Immature natural killer cell (primary cell): Measurements from ENCODE around the gene CDK5. TPM values are rescaled to one million over a fixed set of nuclear protein-coding genes. Genes with fewer than 3 reads are reported as not detected.

Experiments used
- DNase-seq, 3 donors: peaks; one replicate each; pipeline ENCODE4 v3.0.0; 2022; ENCODE audit warnings: mixed read lengths in 1 of 3
- H3K27ac Mint-ChIP-seq, 6 donors: one replicate each; pipeline ENCODE4 v1.8.0; 2020; ENCODE audit warnings: mixed read lengths in 6 of 6, mild to moderate bottlenecking in 5 of 6, inconsistent platforms in 4 of 6, moderate library complexity in 3 of 6
- H3K27me3 Mint-ChIP-seq, 3 donors: one replicate each; pipeline ENCODE4 v1.8.0; 2020 to 2021; ENCODE audit warnings: low read depth in 3 of 3, mild to moderate bottlenecking in 3 of 3, mixed read lengths in 3 of 3, moderate library complexity in 3 of 3, inconsistent platforms in 1 of 3
- H3K36me3 Mint-ChIP-seq, 3 donors: one replicate each; pipeline ENCODE4 v1.8.0; 2020; ENCODE audit warnings: mixed read lengths in 3 of 3, inconsistent platforms in 2 of 3, mild to moderate bottlenecking in 2 of 3
- H3K4me1 Mint-ChIP-seq, 2 donors: one replicate each; pipeline ENCODE4 v1.8.0; 2020; ENCODE audit warnings: inconsistent platforms in 2 of 2, mild to moderate bottlenecking in 2 of 2, mixed read lengths in 2 of 2, moderate library complexity in 1 of 2
- H3K4me3 Mint-ChIP-seq, 5 donors: one replicate each; pipeline ENCODE4 v1.8.0; 2020; ENCODE audit warnings: mild to moderate bottlenecking in 5 of 5, mixed read lengths in 5 of 5, inconsistent platforms in 3 of 5, moderate library complexity in 3 of 5
- H3K9me3 Mint-ChIP-seq, 6 donors: one replicate each; pipeline ENCODE4 v1.8.0; 2020; ENCODE audit warnings: mild to moderate bottlenecking in 6 of 6, mixed read lengths in 6 of 6, inconsistent platforms in 4 of 6, moderate library complexity in 3 of 6
- polyA plus RNA-seq, 3 donors: library from polyadenylated mRNA; unstranded; fragments of 300-500 nt; fragmentation: Illumina TruSeq; gene quantifications; one replicate each; pipeline ENCODE4 v1.2.3, GENCODE V29; 2021

The CDK5 gene
- polyA plus RNA-seq, 3 donors from 2014 or later, result 15.6 to 18.9 (median 17.9) TPM

DNA sequence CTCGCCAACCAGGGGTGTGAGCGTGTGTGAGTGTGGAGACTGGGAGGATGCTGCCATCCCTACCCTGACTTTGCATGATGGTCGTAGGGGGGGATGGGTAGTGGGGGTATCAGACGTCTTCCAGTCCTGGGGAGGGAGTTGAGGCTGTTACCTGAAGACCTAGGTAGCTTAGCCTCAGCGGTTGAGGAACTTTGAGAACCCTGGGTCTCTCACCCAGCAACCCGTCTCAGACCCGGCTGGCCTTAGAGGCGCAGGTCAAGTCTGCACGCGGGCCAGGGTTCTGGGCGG lies 4.4 kb upstream of the CDK5 start:
- no peak for DNase-seq
- no peaks in the 10 kb centered on the region for H3K9me3 Mint-ChIP-seq
- H3K4me1 Mint-ChIP-seq, result peaks cover 32 to 35% of the 10 kb centered on the region in 2 donors
- peaks cover 0 to 4% (median 0%) of the 10 kb centered on the region in 3 donors for H3K36me3 Mint-ChIP-seq
- peak overlapping the region in 1 of 5 donors; percentile 9 for H3K4me3 Mint-ChIP-seq
- H3K27me3 Mint-ChIP-seq, result peaks cover 0 to 6% (median 3%) of the 10 kb centered on the region in 3 donors
- H3K27ac Mint-ChIP-seq, result no peak overlapping the region

DNA sequence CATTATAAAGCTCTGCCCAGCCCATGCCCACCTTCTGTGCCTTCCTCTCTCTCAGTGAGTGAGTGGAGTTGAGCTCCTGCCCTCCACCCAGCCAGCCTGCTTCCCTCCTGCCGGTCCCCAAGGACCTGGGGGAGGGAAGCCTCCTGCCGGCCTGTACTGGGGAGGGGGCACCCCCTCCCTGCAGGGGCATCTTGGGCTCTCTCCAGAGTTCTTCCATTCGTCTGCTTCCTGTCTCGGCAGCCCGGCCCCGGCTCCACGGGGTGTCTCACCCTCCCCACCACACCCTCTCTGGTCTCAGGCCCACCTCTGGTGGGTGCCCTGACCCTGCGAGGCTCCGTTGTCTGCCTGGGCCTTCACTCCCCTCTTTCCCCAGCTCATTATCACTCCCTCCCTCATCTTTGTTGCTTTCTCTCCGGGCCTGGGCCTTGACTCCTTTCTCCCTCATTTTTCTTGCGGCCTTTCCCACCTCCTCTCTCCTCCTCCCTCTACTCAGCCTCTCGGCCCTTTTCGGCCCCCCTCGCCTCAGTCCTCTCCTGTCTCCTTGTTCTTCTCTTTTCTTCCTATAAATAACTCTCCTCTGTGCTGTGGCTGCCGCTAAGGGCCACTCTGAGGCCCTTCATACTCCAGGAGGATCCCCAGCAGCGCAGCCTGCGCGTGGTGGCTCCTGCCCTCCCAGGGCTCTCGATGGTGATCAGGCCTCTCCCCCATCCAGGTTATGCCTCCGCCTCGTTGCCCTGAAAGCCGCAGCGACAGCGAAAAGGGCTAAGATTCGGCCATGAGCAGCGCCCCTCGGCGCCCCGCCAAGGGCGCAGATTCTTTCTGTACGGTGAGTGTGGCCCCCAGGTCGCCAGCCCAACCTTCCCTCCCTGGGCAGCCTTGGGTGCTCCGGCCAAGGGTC lies 3.8 kb upstream of the CDK5 start:
- Mint-ChIP-seq H3K27me3 (peaks cover 0 to 6% (median 3%) of the 10 kb centered on the region in 3 donors), H3K9me3 (no peaks in the 10 kb centered on the region), H3K4me3 (peak overlapping the region; percentile 60 to 92 (median 73)), H3K27ac (peak overlapping the region in 4 of 6 donors; percentile 59 to 82 (median 75)), H3K36me3 (peaks cover 0 to 4% (median 0%) of the 10 kb centered on the region in 3 donors), H3K4me1 (peaks cover 34 to 41% of the 10 kb centered on the region in 2 donors)
- no peak for DNase-seq

DNA sequence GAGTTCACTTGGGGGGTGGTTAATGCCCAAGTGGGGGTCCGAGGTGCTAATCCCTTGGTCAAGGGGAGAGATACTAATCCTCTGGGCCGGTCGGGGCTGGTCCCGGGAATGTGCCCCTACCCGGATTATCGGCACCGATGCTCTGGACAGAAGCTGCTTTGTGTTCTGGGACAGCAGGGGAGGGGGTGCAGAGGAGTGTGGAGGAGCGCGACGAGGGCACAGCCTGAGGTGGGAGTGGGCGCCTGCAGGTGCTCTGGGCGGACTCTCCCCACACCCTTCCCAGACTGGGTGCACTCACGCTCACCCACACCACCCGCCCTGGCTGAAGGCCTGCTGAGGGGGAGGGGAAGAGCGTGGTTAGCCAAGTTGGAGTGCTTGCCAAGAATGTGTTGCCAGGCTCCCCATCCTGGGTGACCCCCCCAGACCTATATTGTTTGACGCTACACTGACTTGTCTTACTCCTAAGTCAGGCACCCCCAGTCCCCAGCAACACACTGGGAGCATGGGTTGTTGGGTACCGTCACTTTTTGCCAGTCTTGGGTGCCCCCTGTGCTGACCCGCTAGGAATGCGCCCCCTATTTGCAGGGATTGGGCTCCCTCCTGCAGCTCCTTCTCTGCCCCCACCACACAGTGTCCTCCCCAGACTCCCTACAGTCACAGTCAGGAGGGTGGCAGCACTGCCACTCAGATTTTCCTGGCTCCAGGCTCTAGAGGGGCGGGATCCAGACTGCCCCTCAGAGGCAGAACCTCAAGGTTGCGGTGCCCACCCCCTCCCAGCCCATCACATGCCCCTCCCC lies 2.9 kb upstream of the CDK5 start:
- H3K27ac Mint-ChIP-seq, result peak overlapping the region in 3 of 6 donors; percentile 28 to 61 (median 59)
- H3K27me3 Mint-ChIP-seq, result peaks cover 0 to 6% (median 3%) of the 10 kb centered on the region in 3 donors
- H3K4me1 Mint-ChIP-seq, result peaks cover 34 to 42% of the 10 kb centered on the region in 2 donors
- H3K9me3 Mint-ChIP-seq, result no peaks in the 10 kb centered on the region
- peak overlapping the region; percentile 71 to 95 (median 86) for H3K4me3 Mint-ChIP-seq
- DNase-seq, result no peak
- H3K36me3 Mint-ChIP-seq, result peaks cover 0 to 4% (median 0%) of the 10 kb centered on the region in 3 donors

- DNase-seq, result no peak
- peaks cover 34 to 42% of the 10 kb centered on the region in 2 donors for H3K4me1 Mint-ChIP-seq
- H3K4me3 Mint-ChIP-seq, result peak overlapping the region; percentile 71 to 95 (median 86)
- H3K27ac Mint-ChIP-seq, result peak overlapping the region in 1 of 6 donors; percentile 28
- H3K27me3 Mint-ChIP-seq, result peaks cover 0 to 6% (median 3%) of the 10 kb centered on the region in 3 donors
- H3K9me3 Mint-ChIP-seq, result no peaks in the 10 kb centered on the region
- peaks cover 0 to under 1% (median 0%) of the 10 kb centered on the region in 3 donors for H3K36me3 Mint-ChIP-seq
Measured at GRCh38 chr7:151060113-151060415, 2.4 kb upstream of the CDK5 start.

DNA sequence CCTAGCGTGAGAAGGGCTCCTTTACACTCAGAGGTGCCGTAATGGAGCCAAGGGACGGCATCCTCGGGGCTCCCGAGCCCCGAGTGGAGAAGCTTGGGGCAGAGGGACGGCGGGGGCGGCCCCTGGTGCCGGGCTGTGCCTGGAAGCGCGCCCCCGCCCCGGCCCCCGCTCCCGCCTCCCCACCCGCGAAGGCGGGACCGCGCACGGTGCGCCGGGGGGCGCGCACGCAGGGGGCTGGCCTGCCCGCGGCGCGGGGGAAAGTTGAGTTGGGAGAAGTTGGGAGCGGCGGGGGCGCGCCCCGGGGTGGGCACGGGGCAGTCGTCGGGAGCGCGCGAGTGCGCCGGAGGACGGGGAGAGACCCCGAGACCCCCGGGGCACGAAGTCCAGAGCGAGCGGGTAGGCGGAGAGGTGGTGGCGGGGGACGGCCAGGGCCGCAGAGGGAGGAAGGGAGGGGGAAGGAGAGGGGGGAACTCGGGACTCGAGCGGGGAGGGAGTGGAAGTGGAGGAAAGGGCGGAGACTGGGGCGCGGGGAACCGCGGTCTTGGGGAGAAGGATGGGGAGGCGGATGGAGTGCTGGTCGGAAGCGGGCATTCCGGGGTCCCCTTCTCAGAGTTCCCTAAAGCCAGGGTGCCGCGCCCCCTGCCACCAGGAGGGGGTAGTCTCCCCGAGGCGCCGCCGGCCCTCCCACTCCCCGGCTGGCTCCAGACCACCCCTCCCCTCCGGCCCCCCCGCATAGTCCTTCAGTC lies 1.8 kb upstream of the CDK5 start, which contains the start of gene SLC4A2:
TSS of gene SLC4A2 (plus strand) at position 223 of the 746 bp plus-strand sequence. CDS start 2,399 bp downstream, outside the sequence.
- H3K4me1 Mint-ChIP-seq, result peaks cover 34 to 42% of the 10 kb centered on the region in 2 donors
- peak within 1 kb of the TSS; percentile 92 to 95 (median 92) for H3K4me3 Mint-ChIP-seq
- peak; percentile 77 to 80 (median 78) for DNase-seq
- peaks cover 0 to 6% (median 3%) of the 10 kb centered on the region in 3 donors for H3K27me3 Mint-ChIP-seq
- no peaks in the 10 kb centered on the region for H3K9me3 Mint-ChIP-seq
- peaks cover 0 to 3% (median 0%) of the 10 kb centered on the region in 3 donors for H3K36me3 Mint-ChIP-seq
- peak within 1 kb of the TSS; percentile 85 to 97 (median 95) for H3K27ac Mint-ChIP-seq

- H3K36me3 Mint-ChIP-seq, result peaks cover 0 to 5% (median 0%) of the 10 kb centered on the region in 3 donors
- H3K9me3 Mint-ChIP-seq, result no peaks in the 10 kb centered on the region
- DNase-seq, result no peak
- peak overlapping the region; percentile 85 to 97 (median 95) for H3K27ac Mint-ChIP-seq
- peak overlapping the region; percentile 92 to 95 (median 92) for H3K4me3 Mint-ChIP-seq
- peaks cover 0 to 6% (median 3%) of the 10 kb centered on the region in 3 donors for H3K27me3 Mint-ChIP-seq
- peaks cover 34 to 42% of the 10 kb centered on the region in 2 donors for H3K4me1 Mint-ChIP-seq
Measured at GRCh38 chr7:151058781-151059366, 1.2 kb upstream of the CDK5 start.

- peak overlapping the region; percentile 85 to 97 (median 95) for H3K27ac Mint-ChIP-seq
- peak overlapping the region; percentile 92 to 95 (median 92) for H3K4me3 Mint-ChIP-seq
- peaks cover 34 to 42% of the 10 kb centered on the region in 2 donors for H3K4me1 Mint-ChIP-seq
- H3K9me3 Mint-ChIP-seq, result no peaks in the 10 kb centered on the region
- peaks cover 0 to 6% (median 3%) of the 10 kb centered on the region in 3 donors for H3K27me3 Mint-ChIP-seq
- H3K36me3 Mint-ChIP-seq, result peaks cover 0 to 5% (median 0%) of the 10 kb centered on the region in 3 donors
- DNase-seq, result peak; percentile 93 to 95 (median 94)
Measured at GRCh38 chr7:151057989-151058780, 488 bp upstream of the CDK5 start.

DNA sequence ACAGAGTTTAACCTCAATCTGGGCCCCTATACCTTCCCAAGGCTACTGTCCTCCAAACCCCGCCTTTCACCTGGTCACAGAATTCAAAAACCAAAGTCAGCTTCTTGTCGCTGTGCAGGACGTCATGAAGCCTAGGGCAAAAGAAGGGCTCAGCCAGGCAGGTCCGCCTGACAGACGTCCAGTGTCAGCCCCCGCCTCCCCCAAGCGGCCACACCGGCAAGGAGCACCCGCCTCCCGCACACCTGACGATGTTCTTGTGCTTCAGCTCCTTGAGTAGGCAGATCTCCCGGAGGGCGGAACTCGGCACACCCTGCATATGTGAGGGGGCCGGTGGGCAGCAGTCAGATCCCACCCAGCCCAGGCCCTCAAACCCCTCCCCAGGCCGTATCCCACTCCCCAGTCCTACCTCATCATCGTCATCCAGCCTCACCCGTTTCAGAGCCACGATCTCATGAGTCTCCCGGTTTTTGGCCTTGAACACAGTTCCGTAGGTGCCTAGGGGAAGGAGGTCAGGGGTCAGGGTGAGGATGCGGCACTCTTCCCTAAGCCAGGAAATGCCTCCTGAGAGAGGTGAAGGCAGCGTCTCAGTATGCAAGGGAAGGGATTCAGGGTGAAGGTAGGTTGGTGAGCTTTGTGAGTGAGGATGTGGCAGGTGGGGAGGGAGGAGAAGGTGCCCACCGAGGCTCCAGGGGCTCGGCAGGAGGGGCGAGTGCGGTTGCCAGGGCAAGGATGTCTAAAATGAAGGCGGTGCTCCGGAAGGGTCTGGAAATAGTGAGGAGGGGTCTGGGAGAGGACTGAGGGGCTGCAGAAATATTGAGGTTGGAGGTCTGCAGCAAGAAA lies 811 bp downstream of the CDK5 start:
- H3K4me3 Mint-ChIP-seq, result peak overlapping the region; percentile 92 to 95 (median 92)
- peaks cover 36 to 42% of the 10 kb centered on the region in 2 donors for H3K4me1 Mint-ChIP-seq
- peak overlapping the region in 5 of 6 donors; percentile 62 to 97 (median 85) for H3K27ac Mint-ChIP-seq
- H3K9me3 Mint-ChIP-seq, result no peaks in the 10 kb centered on the region
- no peak for DNase-seq
- H3K27me3 Mint-ChIP-seq, result peaks cover 0 to 6% (median 3%) of the 10 kb centered on the region in 3 donors
- H3K36me3 Mint-ChIP-seq, result peaks cover 4 to 6% (median 5%) of the 10 kb centered on the region in 3 donors

GRCh38 chr7:151056283-151056665 lies 1.4 kb downstream of the CDK5 start:
- DNase-seq, result no peak
- H3K36me3 Mint-ChIP-seq, result peaks cover 4 to 6% (median 5%) of the 10 kb centered on the region in 3 donors
- peaks cover 0 to 6% (median 3%) of the 10 kb centered on the region in 3 donors for H3K27me3 Mint-ChIP-seq
- peaks cover 32 to 36% of the 10 kb centered on the region in 2 donors for H3K4me1 Mint-ChIP-seq
- no peak overlapping the region for H3K27ac Mint-ChIP-seq
- peak overlapping the region; percentile 7 to 95 (median 92) for H3K4me3 Mint-ChIP-seq
- H3K9me3 Mint-ChIP-seq, result no peaks in the 10 kb centered on the region

DNA sequence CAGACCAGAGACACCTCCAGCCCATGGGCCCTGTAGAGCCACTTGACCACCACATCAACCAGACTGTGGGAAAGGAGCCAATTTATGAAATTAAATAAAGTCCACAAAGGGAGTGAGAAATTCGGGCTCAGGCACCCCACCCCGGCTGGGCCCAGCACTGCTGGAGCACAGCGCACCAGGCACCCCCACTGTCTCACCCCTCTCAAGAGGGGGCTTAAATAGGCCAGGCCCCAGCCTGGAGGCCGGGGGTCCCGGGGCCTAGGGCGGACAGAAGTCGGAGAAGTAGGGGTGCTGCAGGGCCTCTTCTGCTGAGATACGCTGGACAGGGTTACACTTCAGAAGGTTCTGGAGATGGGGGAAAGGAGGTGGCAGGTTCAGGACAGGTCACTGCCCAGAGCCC lies 3.9 kb downstream of the CDK5 start:
- no peak for DNase-seq
- Mint-ChIP-seq H3K4me3 (no peak overlapping the region), H3K4me1 (peaks cover 17 to 24% of the 10 kb centered on the region in 2 donors), H3K27ac (no peak overlapping the region), H3K27me3 (peaks cover 0 to 4% (median 3%) of the 10 kb centered on the region in 3 donors), H3K36me3 (peaks cover 4 to 6% (median 5%) of the 10 kb centered on the region in 3 donors), H3K9me3 (no peaks in the 10 kb centered on the region)

DNA sequence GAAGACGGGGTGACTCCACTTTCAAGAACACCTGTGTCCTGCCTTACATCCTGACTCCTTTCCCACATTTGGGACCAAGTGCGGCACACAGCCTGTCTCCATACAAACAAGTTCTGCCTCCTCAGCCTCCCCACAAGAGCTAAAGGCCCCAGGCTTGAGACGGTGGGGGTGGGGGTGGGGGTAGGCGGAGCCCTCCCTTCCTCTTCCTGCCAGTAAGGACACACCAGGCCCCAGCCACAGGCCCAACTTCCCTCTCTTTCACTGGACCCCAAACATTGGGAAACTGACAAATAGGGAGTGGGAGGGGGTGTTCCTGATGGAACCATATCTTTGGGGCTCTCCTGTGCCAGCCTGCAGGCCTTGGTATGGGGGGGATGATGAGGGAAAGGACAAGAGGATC lies 4.6 kb downstream of the CDK5 start:
- H3K27me3 Mint-ChIP-seq, result peaks cover 0 to 2% (median 0%) of the 10 kb centered on the region in 3 donors
- no peak overlapping the region for H3K4me3 Mint-ChIP-seq
- peaks cover 4 to 6% (median 5%) of the 10 kb centered on the region in 3 donors for H3K36me3 Mint-ChIP-seq
- no peak overlapping the region for H3K27ac Mint-ChIP-seq
- DNase-seq, result no peak
- no peaks in the 10 kb centered on the region for H3K9me3 Mint-ChIP-seq
- peaks cover 11 to 17% of the 10 kb centered on the region in 2 donors for H3K4me1 Mint-ChIP-seq
